Activated CD4-positive, alpha-beta T cell treated with anti-CD3 and anti-CD28 coated beads, Interleukin-2, amount 50 U/mL, for 48 hours (primary cell): Measurements from ENCODE around the gene SHISA7.
A peak's percentile ranks its signal among the peaks of the same experiment; 100 is the strongest.
"Not testable (repeated sequence)": the region's sequence is repeated elsewhere in the genome, so short reads cannot be mapped to it uniquely, and the experiment has no call there.

Experiments
- DNase-seq, 2 experiments: peaks; one replicate each; pipeline ENCODE4 v3.0.0-alpha.2; 2020

The SHISA7 gene

GRCh38 chr19:55462722-55463121 lies 19.6 kb upstream of the SHISA7 start:
- DNase-seq: no peak

- DNase-seq: no peak
Measured at GRCh38 chr19:55461974-55462626, 19.0 kb upstream of the SHISA7 start.

- peak; percentile 100 for DNase-seq
Measured at GRCh38 chr19:55461259-55461973, 18.3 kb upstream of the SHISA7 start, which contains the start of gene ISOC2. ISOC2 (minus strand) TSS chr19:55461642; CDS start chr19:55456486, 5,156 bp downstream.

- peak; percentile 63 to 67 for DNase-seq
Measured at GRCh38 chr19:55460670-55461258, 17.7 kb upstream of the SHISA7 start.

- no peak for DNase-seq
Measured at GRCh38 chr19:55459950-55460657, 17.0 kb upstream of the SHISA7 start.

GRCh38 chr19:55459551-55459949 lies 16.4 kb upstream of the SHISA7 start:
- DNase-seq: no peak

- no peak for DNase-seq
Measured at GRCh38 chr19:55457683-55458457, 14.8 kb upstream of the SHISA7 start.

- no peak for DNase-seq
Measured at GRCh38 chr19:55456347-55456746, 13.2 kb upstream of the SHISA7 start.

- no peak for DNase-seq
Measured at GRCh38 chr19:55455576-55456235, 12.6 kb upstream of the SHISA7 start.

GRCh38 chr19:55454787-55455243 lies 11.7 kb upstream of the SHISA7 start:
- DNase-seq: peak; percentile 50 to 51

- no peak for DNase-seq
Measured at GRCh38 chr19:55453511-55454260, 10.6 kb upstream of the SHISA7 start.

- DNase-seq: peak; percentile 37 to 44
Measured at GRCh38 chr19:55452749-55453346, 9.7 kb upstream of the SHISA7 start.

GRCh38 chr19:55451965-55452748 lies 9.1 kb upstream of the SHISA7 start:
- DNase-seq: no peak

GRCh38 chr19:55451163-55451964 lies 8.3 kb upstream of the SHISA7 start:
- DNase-seq: no peak

GRCh38 chr19:55449469-55449868 lies 6.4 kb upstream of the SHISA7 start:
- DNase-seq: no peak

- not testable (repeated sequence) for DNase-seq
Measured at GRCh38 chr19:55448175-55448490, 5.0 kb upstream of the SHISA7 start.

GRCh38 chr19:55447421-55448174 lies 4.5 kb upstream of the SHISA7 start:
- DNase-seq: no peak

- DNase-seq: no peak
Measured at GRCh38 chr19:55446060-55446459, 3.0 kb upstream of the SHISA7 start.
